ENCODE results near the gene STARD10.

DNA sequence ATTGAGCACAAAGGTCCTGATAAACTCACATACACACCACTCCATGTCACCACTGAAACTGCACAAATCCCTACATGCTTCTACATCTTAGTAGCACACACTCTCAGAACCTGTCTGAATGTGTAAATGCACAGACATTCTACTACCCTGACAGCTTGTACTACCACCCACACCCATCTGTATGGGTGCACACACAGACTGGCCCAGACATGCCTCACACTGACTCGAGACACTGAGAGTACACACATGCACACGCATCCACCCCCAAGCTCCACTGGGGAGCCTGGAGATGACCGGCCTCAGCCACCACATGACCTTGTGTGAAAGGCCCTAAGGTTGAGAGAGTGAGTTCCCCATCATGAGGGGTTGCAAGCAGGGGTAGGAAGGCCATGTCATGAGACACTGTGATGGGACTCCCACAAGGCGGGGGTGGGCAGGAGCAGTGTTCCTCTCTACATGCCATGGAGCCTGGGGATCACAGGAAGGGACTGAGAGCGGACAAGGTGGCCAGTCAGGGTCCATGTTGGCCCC lies 69.8 kb downstream of the STARD10 start:
- TF ChIP-seq, protein P1, sequence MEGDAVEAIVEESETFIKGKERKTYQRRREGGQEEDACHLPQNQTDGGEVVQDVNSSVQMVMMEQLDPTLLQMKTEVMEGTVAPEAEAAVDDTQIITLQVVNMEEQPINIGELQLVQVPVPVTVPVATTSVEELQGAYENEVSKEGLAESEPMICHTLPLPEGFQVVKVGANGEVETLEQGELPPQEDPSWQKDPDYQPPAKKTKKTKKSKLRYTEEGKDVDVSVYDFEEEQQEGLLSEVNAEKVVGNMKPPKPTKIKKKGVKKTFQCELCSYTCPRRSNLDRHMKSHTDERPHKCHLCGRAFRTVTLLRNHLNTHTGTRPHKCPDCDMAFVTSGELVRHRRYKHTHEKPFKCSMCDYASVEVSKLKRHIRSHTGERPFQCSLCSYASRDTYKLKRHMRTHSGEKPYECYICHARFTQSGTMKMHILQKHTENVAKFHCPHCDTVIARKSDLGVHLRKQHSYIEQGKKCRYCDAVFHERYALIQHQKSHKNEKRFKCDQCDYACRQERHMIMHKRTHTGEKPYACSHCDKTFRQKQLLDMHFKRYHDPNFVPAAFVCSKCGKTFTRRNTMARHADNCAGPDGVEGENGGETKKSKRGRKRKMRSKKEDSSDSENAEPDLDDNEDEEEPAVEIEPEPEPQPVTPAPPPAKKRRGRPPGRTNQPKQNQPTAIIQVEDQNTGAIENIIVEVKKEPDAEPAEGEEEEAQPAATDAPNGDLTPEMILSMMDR (IDR thresholded peaks at IDR 0.05), result no peak
- TF ChIP-seq POLR2A (IDR thresholded peaks at IDR 0.05) (no peak), EP300 (IDR thresholded peaks at IDR 0.05) (no peak)
